ENCODE data around the gene AFTPH. TPM values are rescaled to one million over a fixed set of nuclear protein-coding genes. Genes with fewer than 3 reads are reported as not detected.

Gene AFTPH
- total RNA-seq, 6 experiments from 2014 or later, result 14.9 to 24.4 (median 19.8) TPM

GRCh38 chr2:64638502-64639120 is 114.5 kb downstream of the AFTPH start:
- Histone ChIP-seq H3K27ac (no peak overlapping the region), H3K27me3 (no peaks in the 10 kb centered on the region), H3K36me3 (peaks cover 0 to 22% (median under 1%) of the 10 kb centered on the region in 4 donors), H3K4me1 (peaks cover 0 to 27% (median 8%) of the 10 kb centered on the region in 4 donors), H3K9me3 (no peaks in the 10 kb centered on the region), H3K4me3 (no peak overlapping the region)
- DNase-seq, result no peak
- intact Hi-C loops (cut with DNase I), result no loop called here
- peak in 1 of 4 donors; percentile 36 for ATAC-seq
- TF ChIP-seq CTCF (IDR thresholded peaks at IDR 0.05) (no peak), POLR2A (IDR thresholded peaks at IDR 0.05) (no peak)
- WGBS (ENCODE audit: insufficient coverage, low coverage, low lambda C conversion rate, missing lambda C conversion rate), result 75% methylated on average over 4 of the region's 4 CpGs

GRCh38 chr2:64639691-64640090 is 115.6 kb downstream of the AFTPH start:
- 25% methylated on average over 2 of the region's 2 CpGs for WGBS (ENCODE audit: insufficient coverage, low coverage, low lambda C conversion rate, missing lambda C conversion rate)
- peaks cover 0 to 29% (median 8%) of the 10 kb centered on the region in 4 donors for H3K4me1 ChIP-seq
- H3K27ac ChIP-seq, result no peak overlapping the region
- no peaks in the 10 kb centered on the region for H3K9me3 ChIP-seq
- peak in 1 of 4 donors; percentile 29 for ATAC-seq
- intact Hi-C loops (cut with DNase I), result no loop called here
- peaks cover 0 to 15% (median 0%) of the 10 kb centered on the region in 4 donors for H3K36me3 ChIP-seq
- no peak overlapping the region for H3K4me3 ChIP-seq
- H3K27me3 ChIP-seq, result no peaks in the 10 kb centered on the region
- no peak for TF ChIP-seq CTCF (IDR thresholded peaks at IDR 0.05)
- TF ChIP-seq POLR2A (IDR thresholded peaks at IDR 0.05), result no peak
- DNase-seq, result no peak

GRCh38 chr2:64640153-64641044 is 116.3 kb downstream of the AFTPH start:
- DNase-seq, result no peak
- Histone ChIP-seq H3K4me3 (no peak overlapping the region), H3K9me3 (no peaks in the 10 kb centered on the region), H3K27ac (no peak overlapping the region), H3K4me1 (peaks cover 0 to 29% (median 10%) of the 10 kb centered on the region in 4 donors), H3K27me3 (no peaks in the 10 kb centered on the region), H3K36me3 (peaks cover 0 to 8% (median 0%) of the 10 kb centered on the region in 4 donors)
- intact Hi-C loops (cut with DNase I), result no loop called here
- no peak for ATAC-seq
- WGBS (ENCODE audit: insufficient coverage, low coverage, low lambda C conversion rate, missing lambda C conversion rate), result 67% methylated on average over 9 of the region's 12 CpGs
- no peak for TF ChIP-seq POLR2A (IDR thresholded peaks at IDR 0.05)
- no peak for TF ChIP-seq CTCF (IDR thresholded peaks at IDR 0.05)

- DNase-seq, result no peak
- no peak for ATAC-seq
- Histone ChIP-seq H3K36me3 (no peaks in the 10 kb centered on the region), H3K4me1 (peaks cover 0 to 41% (median 18%) of the 10 kb centered on the region in 4 donors), H3K27me3 (no peaks in the 10 kb centered on the region), H3K4me3 (no peak overlapping the region), H3K27ac (no peak overlapping the region), H3K9me3 (no peaks in the 10 kb centered on the region)
- 80% methylated on average over 4 of the region's 10 CpGs for WGBS (ENCODE audit: insufficient coverage, low coverage, low lambda C conversion rate, missing lambda C conversion rate)
- intact Hi-C loops (cut with DNase I), result no loop called here
- TF ChIP-seq POLR2A (IDR thresholded peaks at IDR 0.05) (no peak), CTCF (IDR thresholded peaks at IDR 0.05) (no peak)
Measured at GRCh38 chr2:64641599-64641998, 117.5 kb downstream of the AFTPH start.

Small RNA genes lying within 50 kb of the gene (microRNA-seq; reads per million reads assigned to microRNA genes)
- 0 reads per million in 2 donors for gene MIR4434

Small RNA genes lying within 50 kb of the gene (small RNA-seq; reads per million reads assigned to genes)
- gene RNU6-100P, result 0 reads per million in 2 experiments

Other genes with a start within 250 kb of the AFTPH start
- 1 to 10 TPM; 3.2 to 8.1 (median 5.4) TPM for gene LGALSL, start 70.2 kb upstream of the AFTPH start, total RNA-seq
- gene SERTAD2, start 129.6 kb downstream of the AFTPH start, total RNA-seq, result 10 to 100 TPM in 2 of 6 experiments, 1 to 10 TPM in 4; 3.7 to 14.4 (median 8.4) TPM

Measured in right lobe of liver (tissue), 6 donors.